ENCODE data around the gene NBPF15. TPM values are rescaled to one million over a fixed set of nuclear protein-coding genes. Genes with fewer than 3 reads are reported as not detected.

Gene NBPF15, protein sequence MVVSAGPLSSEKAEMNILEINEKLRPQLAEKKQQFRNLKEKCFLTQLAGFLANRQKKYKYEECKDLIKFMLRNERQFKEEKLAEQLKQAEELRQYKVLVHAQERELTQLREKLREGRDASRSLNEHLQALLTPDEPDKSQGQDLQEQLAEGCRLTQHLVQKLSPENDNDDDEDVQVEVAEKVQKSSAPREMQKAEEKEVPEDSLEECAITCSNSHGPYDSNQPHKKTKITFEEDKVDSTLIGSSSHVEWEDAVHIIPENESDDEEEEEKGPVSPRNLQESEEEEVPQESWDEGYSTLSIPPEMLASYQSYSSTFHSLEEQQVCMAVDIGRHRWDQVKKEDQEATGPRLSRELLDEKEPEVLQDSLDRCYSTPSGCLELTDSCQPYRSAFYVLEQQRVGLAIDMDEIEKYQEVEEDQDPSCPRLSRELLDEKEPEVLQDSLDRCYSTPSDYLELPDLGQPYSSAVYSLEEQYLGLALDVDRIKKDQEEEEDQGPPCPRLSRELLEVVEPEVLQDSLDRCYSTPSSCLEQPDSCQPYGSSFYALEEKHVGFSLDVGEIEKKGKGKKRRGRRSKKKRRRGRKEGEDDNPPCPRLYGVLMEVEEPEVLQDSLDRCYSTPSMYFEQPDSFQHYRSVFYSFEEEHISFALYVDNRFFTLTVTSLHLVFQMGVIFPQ
- 46.6 and 50.4 TPM in 2 replicates for total RNA-seq

DNA sequence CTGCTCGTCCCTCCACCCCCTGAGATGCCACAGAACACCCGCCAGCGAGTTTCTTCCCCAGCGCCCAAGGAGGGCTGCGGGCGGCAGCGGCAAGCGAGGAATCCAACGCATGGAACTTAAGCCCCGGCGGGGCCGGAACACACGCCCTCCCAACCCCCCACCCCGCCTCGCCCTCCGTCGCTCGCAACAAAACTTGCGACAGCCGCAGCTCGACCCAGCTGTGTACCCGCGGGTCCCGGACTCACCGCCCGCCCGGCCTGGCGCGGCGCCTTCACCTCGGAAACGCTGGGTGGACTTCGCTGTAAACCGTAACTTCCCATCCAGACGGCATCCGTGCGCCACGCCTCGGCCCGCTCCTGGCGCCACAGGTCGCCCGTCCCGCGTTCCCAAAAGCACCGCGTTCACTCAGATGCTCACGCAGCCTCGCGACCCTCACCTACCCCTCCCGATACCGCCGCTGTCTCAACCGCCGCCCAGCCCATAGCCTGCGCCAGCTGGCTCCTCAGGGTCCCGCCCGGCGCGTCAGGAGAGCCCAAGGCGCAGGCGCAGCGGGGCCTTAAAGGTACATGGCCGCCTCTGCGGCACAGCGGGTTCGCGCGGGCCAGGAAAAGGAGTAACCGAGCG, at the start of gene NBPF15:
Gene NBPF15 (minus strand): TSS at position 534 of the 624 bp plus-strand sequence. CDS start 21,666 bp downstream, outside the sequence.

Small RNA genes lying within 50 kb of the gene (small RNA-seq; reads per million reads assigned to genes)
- gene AC246785.4, result not detected
- gene RNVU1-15, result 229 reads per million, percentile 99 among the genes with 10 or more reads in this experiment

Other genes starting within 250 kb of the NBPF15 start
- not detected in 2 replicates for gene PPIAL4E, start 88.0 kb downstream of the NBPF15 start, total RNA-seq
- gene PPIAL4F, start 131.2 kb upstream of the NBPF15 start, total RNA-seq, result not detected in 2 replicates

All from hair follicle dermal papilla cell (primary cell).